B cell (primary cell): ENCODE measurements around the gene CDKN1B. TPM values are rescaled to one million over a fixed set of nuclear protein-coding genes. Genes with fewer than 3 reads are reported as not detected.

Experiments
- ATAC-seq: fragments of 200-7000 bp; cut with Tn5 transposase; one replicate; pipeline ENCODE4 v1.10.0; 2021; ENCODE audit warnings: low read depth, mild to moderate bottlenecking, moderate number of reproducible peaks, moderate library complexity
- CTCF ChIA-PET: fragments of 350-600 bp; sonication (Branson Sonifier 250); formaldehyde crosslinking; loops from one replicate; lab custom pipeline; 2021; ENCODE audit warnings: antibody characterized with exemption, inconsistent platforms; lab: Charles Lee
- POLR2A ChIA-PET: fragments of 350-600 bp; sonication (Branson Sonifier 250); formaldehyde crosslinking; loops from one replicate; lab custom pipeline; 2021; ENCODE audit warnings: antibody characterized with exemption; lab: Charles Lee
- DNase-seq: peaks from one replicate; pipeline ENCODE4 v3.0.0; 2013
- H2AFZ ChIP-seq: 2 replicates; pipeline ENCODE4 v1.6.1; 2012; ENCODE audit warnings: mild to moderate bottlenecking, low read depth, low read length; ENCODE audit not compliant: insufficient read depth, poor library complexity, severe bottlenecking
- H3K27ac ChIP-seq, 2 donors: 1 replicate in 1 of 2; 2 replicates in 1 of 2; pipeline ENCODE4 v1.5.1; 2012 to 2013; ENCODE audit warnings: low read length in 2 of 2, mild to moderate bottlenecking in 2 of 2, moderate library complexity in 1 of 2
- H3K27me3 ChIP-seq, 4 experiments: fragments of 200-600 bp in 1 of 4; sonication (generic) in 1 of 4; replicated peaks in 1 of 4; 1 replicate in 2 of 4; 2 replicates in 2 of 4; pipeline versions ENCODE4 v1.6.1 to v1.7.0; 2013 to 2016; ENCODE audit warnings: low read length in 3 of 4, mild to moderate bottlenecking in 2 of 4, mixed read lengths in 1 of 4, moderate library complexity in 1 of 4; ENCODE audit not compliant: insufficient read depth in 4 of 4, control insufficient read depth in 3 of 4; ENCODE audit errors: control extremely low read depth in 1 of 4
- H3K36me3 ChIP-seq, 2 experiments: replicated peaks in 1 of 2; 1 replicate in 1 of 2; 2 replicates in 1 of 2; pipeline versions ENCODE4 v1.6.1 to v1.7.1; 2013; ENCODE audit warnings: low read length in 1 of 2; ENCODE audit not compliant: insufficient read depth in 2 of 2, control insufficient read depth in 1 of 2; ENCODE audit errors: control extremely low read depth in 1 of 2, extremely low read depth in 1 of 2
- H3K4me1 ChIP-seq, 2 donors: fragments of 200-600 bp in 1 of 2; sonication (generic) in 1 of 2; 1 replicate in 1 of 2; 2 replicates in 1 of 2; pipeline versions ENCODE4 v1.5.1 to v1.6.1; 2013 to 2017; ENCODE audit warnings: low read length in 2 of 2; ENCODE audit not compliant: control insufficient read depth in 2 of 2, insufficient read depth in 2 of 2
- H3K4me2 ChIP-seq: replicated peaks from 2 replicates; pipeline ENCODE3; 2012; ENCODE audit warnings: mild to moderate bottlenecking, low read depth, low read length; ENCODE audit not compliant: poor library complexity, severe bottlenecking
- H3K4me3 ChIP-seq, 5 experiments: fragments of 200-600 bp in 1 of 5; sonication (generic) in 1 of 5; 1 replicate in 3 of 5; 2 replicates in 2 of 5; pipeline versions ENCODE4 v1.5.1 to v1.7.0; 2011 to 2016; ENCODE audit warnings: low read length in 4 of 5, mild to moderate bottlenecking in 4 of 5, low read depth in 2 of 5, control low read depth in 1 of 5, moderate library complexity in 1 of 5; ENCODE audit not compliant: insufficient read depth in 1 of 5; ENCODE audit errors: control extremely low read depth in 1 of 5, extremely low read depth in 1 of 5
- H3K79me2 ChIP-seq: fragments of 200-600 bp; sonication (generic); one replicate; pipeline ENCODE4 v1.6.0; 2016; ENCODE audit warnings: low read length; ENCODE audit not compliant: control insufficient read depth, insufficient read depth
- H3K9ac ChIP-seq: fragments of 200-600 bp; sonication (generic); 2 replicates; pipeline ENCODE4 v1.6.1; 2017; ENCODE audit warnings: mild to moderate bottlenecking, low read length, moderate library complexity
- H3K9me3 ChIP-seq, 3 donors: one replicate each; pipeline versions ENCODE4 v1.6.1 to v1.7.1; 2013; ENCODE audit warnings: low read length in 2 of 3; ENCODE audit not compliant: control insufficient read depth in 2 of 3, insufficient read depth in 1 of 3; ENCODE audit errors: control extremely low read depth in 1 of 3
- H4K20me1 ChIP-seq: 2 replicates; pipeline ENCODE4 v1.6.0; 2012; ENCODE audit warnings: mild to moderate bottlenecking, low read length; ENCODE audit not compliant: insufficient read depth, control insufficient read depth, poor library complexity, severe bottlenecking
- H3K27ac Mint-ChIP-seq: one replicate; pipeline ENCODE4 v1.8.0; 2021; ENCODE audit warnings: mixed read lengths
- H3K27me3 Mint-ChIP-seq: one replicate; pipeline ENCODE4 v1.8.0; 2021; ENCODE audit warnings: mixed read lengths
- H3K4me1 Mint-ChIP-seq: one replicate; pipeline ENCODE4 v1.8.0; 2021; ENCODE audit warnings: mixed read lengths
- H3K4me3 Mint-ChIP-seq: one replicate; pipeline ENCODE4 v1.8.0; 2021; ENCODE audit warnings: mixed read lengths
- H3K9me3 Mint-ChIP-seq: one replicate; pipeline ENCODE4 v1.8.0; 2022; ENCODE audit warnings: mixed read lengths; ENCODE audit not compliant: insufficient read depth
- EZH2 ChIP-seq: IDR thresholded peaks from 2 replicates; pipeline ENCODE4 v1.6.1; 2012; ENCODE audit warnings: borderline replicate concordance, low read depth, mild to moderate bottlenecking, moderate library complexity, low read length; ENCODE audit not compliant: insufficient read depth, poor library complexity, severe bottlenecking
- WGBS: methylation state at CpG from one replicate; pipeline ENCODE4 v1.1.5; 2013; ENCODE audit warnings: missing lambda C conversion rate; ENCODE audit not compliant: insufficient coverage; 5-methylcytosine and 5-hydroxymethylcytosine counted together
- intact Hi-C: fragments of 100-400 bp; cut with micrococcal nuclease; formaldehyde crosslinking; loops from one replicate; pipeline ENCODE4 v1.10.0; 2022
- polyA plus RNA-seq: library from polyadenylated mRNA; depleted of rRNA; stranded (reverse); fragments of >200 nt; gene quantifications from 2 replicates; pipeline ENCODE4 v1.2.3, GENCODE V29; 2012
- total RNA-seq, 2 donors: library from RNA; stranded (reverse); fragments of 120-200 nt in 1 of 2; gene quantifications; 1 replicate in 1 of 2; 2 replicates in 1 of 2; pipeline versions ENCODE4 v1.2.3 to v1.2.4, GENCODE V29; 2013 to 2022
- TF ChIP-seq, protein P1 (sequence below): fragments of 200-600 bp; IDR thresholded peaks from one replicate; pipeline ENCODE4 v1.8.0; 2022; ENCODE audit warnings: antibody characterized with exemption, mild to moderate bottlenecking

The CDKN1B gene
- total and polyA plus RNA-seq, 2 donors (not counting 1 experiment from before 2014, with no cell fraction given): 77.4 to 149 TPM

DNA sequence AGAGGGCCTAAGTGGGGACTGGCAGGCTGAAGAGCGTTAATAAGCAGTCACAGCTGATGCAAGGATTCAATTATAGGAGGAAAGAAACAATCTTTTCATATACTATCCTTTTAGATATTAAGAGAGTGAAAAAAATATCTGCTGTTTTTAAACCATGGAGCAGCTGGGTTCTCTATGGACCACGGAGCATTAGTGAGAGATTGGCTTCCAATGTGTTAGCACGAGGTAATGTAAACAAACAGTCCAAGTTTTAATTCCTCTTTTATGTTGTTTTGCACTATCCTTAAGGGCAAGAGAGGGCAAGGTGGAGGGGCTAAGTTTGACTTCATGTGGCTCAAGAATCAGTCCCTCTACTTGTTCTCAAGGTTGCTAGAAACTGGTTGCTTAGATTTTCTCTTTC, 30.9 kb downstream of the CDKN1B start:
- 50% methylated on average over 2 of the region's 3 CpGs for WGBS
- H3K27ac ChIP-seq: no peak overlapping the region
- no peak overlapping the region for H3K9ac ChIP-seq
- no peak for TF ChIP-seq EZH2
- TF ChIP-seq, protein P1, sequence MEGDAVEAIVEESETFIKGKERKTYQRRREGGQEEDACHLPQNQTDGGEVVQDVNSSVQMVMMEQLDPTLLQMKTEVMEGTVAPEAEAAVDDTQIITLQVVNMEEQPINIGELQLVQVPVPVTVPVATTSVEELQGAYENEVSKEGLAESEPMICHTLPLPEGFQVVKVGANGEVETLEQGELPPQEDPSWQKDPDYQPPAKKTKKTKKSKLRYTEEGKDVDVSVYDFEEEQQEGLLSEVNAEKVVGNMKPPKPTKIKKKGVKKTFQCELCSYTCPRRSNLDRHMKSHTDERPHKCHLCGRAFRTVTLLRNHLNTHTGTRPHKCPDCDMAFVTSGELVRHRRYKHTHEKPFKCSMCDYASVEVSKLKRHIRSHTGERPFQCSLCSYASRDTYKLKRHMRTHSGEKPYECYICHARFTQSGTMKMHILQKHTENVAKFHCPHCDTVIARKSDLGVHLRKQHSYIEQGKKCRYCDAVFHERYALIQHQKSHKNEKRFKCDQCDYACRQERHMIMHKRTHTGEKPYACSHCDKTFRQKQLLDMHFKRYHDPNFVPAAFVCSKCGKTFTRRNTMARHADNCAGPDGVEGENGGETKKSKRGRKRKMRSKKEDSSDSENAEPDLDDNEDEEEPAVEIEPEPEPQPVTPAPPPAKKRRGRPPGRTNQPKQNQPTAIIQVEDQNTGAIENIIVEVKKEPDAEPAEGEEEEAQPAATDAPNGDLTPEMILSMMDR: no peak
- no peak overlapping the region for H3K4me3 Mint-ChIP-seq
- H3K9me3 ChIP-seq: no peaks in the 10 kb centered on the region
- H3K4me2 ChIP-seq: no peak overlapping the region
- H3K27me3 Mint-ChIP-seq: no peaks in the 10 kb centered on the region
- CTCF ChIA-PET: interaction anchor here (0.9 to 2.8 kb wide), 2 partner anchors 11 to 372 kb away, joined by 4 to 11 read pairs; no protein-coding TSS in a partner anchor
- no peaks in the 10 kb centered on the region for H3K4me1 ChIP-seq
- no peaks in the 10 kb centered on the region for H4K20me1 ChIP-seq
- H3K27me3 ChIP-seq: no peaks in the 10 kb centered on the region
- peaks cover 0 to 4% of the 10 kb centered on the region in 2 experiments for H3K36me3 ChIP-seq
- peaks cover 3% of the 10 kb centered on the region for H3K4me1 Mint-ChIP-seq
- ATAC-seq (no peak), DNase-seq (no peak)
- intact Hi-C loops: no loop called here
- H2AFZ ChIP-seq: no peak overlapping the region
- no peak overlapping the region for H3K27ac Mint-ChIP-seq
- no peaks in the 10 kb centered on the region for H3K9me3 Mint-ChIP-seq
- POLR2A ChIA-PET: no interaction called here
- H3K4me3 ChIP-seq: no peak overlapping the region
- H3K79me2 ChIP-seq: peaks cover 13% of the 10 kb centered on the region

DNA sequence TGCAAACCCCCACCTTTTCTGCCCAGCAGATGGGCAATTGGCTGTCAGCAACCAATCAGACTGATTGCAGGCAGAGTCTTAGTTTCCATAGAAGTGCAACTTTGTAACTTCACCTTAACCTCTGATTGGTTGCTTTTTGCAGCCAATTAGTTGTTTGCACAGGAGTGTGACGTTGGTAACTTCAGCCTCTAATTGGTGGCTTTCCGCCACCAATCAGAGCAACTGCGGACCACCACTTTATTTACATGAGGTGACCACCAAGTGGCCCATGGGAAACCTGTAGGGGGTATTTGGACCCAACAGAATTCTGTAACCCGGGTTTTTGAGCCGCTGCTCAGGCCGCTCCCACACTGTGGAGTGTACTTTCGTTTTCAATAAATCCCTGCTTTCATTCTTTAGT, 32.3 kb downstream of the CDKN1B start:
- Histone ChIP-seq H3K27me3 (no peaks in the 10 kb centered on the region), H3K36me3 (no peaks in the 10 kb centered on the region), H3K9ac (no peak overlapping the region), H3K79me2 (peaks cover 7% of the 10 kb centered on the region), H3K9me3 (no peaks in the 10 kb centered on the region), H2AFZ (no peak overlapping the region), H3K27ac (no peak overlapping the region), H3K4me3 (no peak overlapping the region), H3K4me2 (no peak overlapping the region), H3K4me1 (no peaks in the 10 kb centered on the region), H4K20me1 (no peaks in the 10 kb centered on the region)
- ChIA-PET POLR2A (no interaction called here), CTCF (interaction anchor here (2.8 kb wide), 1 partner anchor 12 kb away, joined by 11 read pairs; no protein-coding TSS in a partner anchor)
- ATAC-seq (no peak), DNase-seq (no peak)
- Mint-ChIP-seq H3K27ac (no peak overlapping the region), H3K4me1 (peaks cover 3% of the 10 kb centered on the region), H3K4me3 (no peak overlapping the region), H3K9me3 (no peaks in the 10 kb centered on the region), H3K27me3 (no peaks in the 10 kb centered on the region)
- intact Hi-C loops: no loop called here
- TF ChIP-seq EZH2: no peak
- TF ChIP-seq, protein P1: no peak
- no CpG with 5 or more reads among the region's 7 CpGs for WGBS
